PC-9 (cell line): ENCODE data around the gene HNRNPUL2. TPM values are rescaled to one million over a fixed set of nuclear protein-coding genes. Genes with fewer than 3 reads are reported as not detected.

Source experiments
- Bru-seq: library from RNA; stranded (reverse); fragments of 400-500 nt; gene quantifications from one replicate; lab custom pipeline; 2021; lab: Mats Ljungman, UMichigan
- BruChase-seq, 2 experiments: library from RNA; stranded (reverse); fragments of 400-500 nt; gene quantifications; one replicate each; lab custom pipeline; 2021; lab: Mats Ljungman, UMichigan
- BruUV-seq: library from RNA; stranded (reverse); fragments of 400-500 nt; replicated peaks from 2 replicates; lab custom pipeline; 2021; lab: Mats Ljungman, UMichigan
- CTCF ChIA-PET: fragments of 300-600 bp; sonication (Branson Sonifier 250); formaldehyde crosslinking; loops from one replicate; lab custom pipeline; 2022; ENCODE audit warnings: antibody characterized with exemption; lab: Charles Lee
- POLR2A ChIA-PET: fragments of 300-600 bp; sonication (Branson Sonifier 250); formaldehyde crosslinking; loops from one replicate; lab custom pipeline; 2022; ENCODE audit warnings: antibody characterized with exemption; ENCODE audit not compliant: unreplicated experiment; lab: Charles Lee
- DNase-seq, 2 experiments: peaks; one replicate each; pipeline versions ENCODE4 v3.0.0 to v3.0.0-alpha.2; 2015 to 2022; ENCODE audit warnings: mixed read lengths in 1 of 2
- H2AFZ ChIP-seq: fragments of 200-600 bp; sonication (generic); 2 replicates; pipeline ENCODE4 v1.8.1; 2017; ENCODE audit warnings: antibody characterized with exemption
- H3F3A ChIP-seq: fragments of 200-600 bp; sonication (generic); 2 replicates; pipeline ENCODE4 v1.8.1; 2017; ENCODE audit warnings: antibody characterized with exemption, mild to moderate bottlenecking, low read depth; ENCODE audit not compliant: insufficient read depth
- H3K27ac ChIP-seq: fragments of 200-600 bp; sonication (generic); 2 replicates; pipeline ENCODE4 v1.6.1; 2016; ENCODE audit warnings: mixed run types
- H3K27me3 ChIP-seq: fragments of 200-600 bp; sonication (generic); 2 replicates; pipeline ENCODE4 v1.6.1; 2016; ENCODE audit warnings: low read depth, mixed run types; ENCODE audit not compliant: insufficient read depth
- H3K36me3 ChIP-seq: fragments of 200-600 bp; sonication (generic); 2 replicates; pipeline ENCODE4 v1.6.1; 2016; ENCODE audit warnings: low read depth, mixed run types
- H3K4me1 ChIP-seq: fragments of 200-600 bp; sonication (generic); replicated peaks from 2 replicates; pipeline ENCODE4 v1.6.1; 2016; ENCODE audit warnings: mixed run types; ENCODE audit not compliant: insufficient read depth
- H3K4me2 ChIP-seq: fragments of 200-600 bp; sonication (generic); 2 replicates; pipeline ENCODE4 v1.6.1; 2017; ENCODE audit warnings: mixed run types
- H3K4me3 ChIP-seq: fragments of 200-600 bp; sonication (generic); 2 replicates; pipeline ENCODE4 v1.6.1; 2016; ENCODE audit warnings: mixed run types
- H3K79me2 ChIP-seq: fragments of 200-600 bp; sonication (generic); 2 replicates; pipeline ENCODE4 v1.6.1; 2017; ENCODE audit warnings: low read depth, mixed run types
- H3K9me2 ChIP-seq: fragments of 200-600 bp; sonication (generic); 2 replicates; pipeline ENCODE4 v1.8.1; 2017; ENCODE audit warnings: mild to moderate bottlenecking; ENCODE audit not compliant: insufficient read depth
- H3K9me3 ChIP-seq: fragments of 200-600 bp; sonication (generic); 2 replicates; pipeline ENCODE4 v1.8.1; 2016; ENCODE audit warnings: low read depth; ENCODE audit not compliant: insufficient read depth
- H4K20me1 ChIP-seq: fragments of 200-600 bp; sonication (generic); 2 replicates; pipeline ENCODE4 v1.8.1; 2017; ENCODE audit not compliant: insufficient read depth
- CTCF ChIP-seq: fragments of 200-600 bp; sonication (generic); conservative IDR thresholded peaks from 2 replicates; pipeline ENCODE4 v1.6.1; 2017; ENCODE audit warnings: mixed run types, antibody characterized with exemption, mild to moderate bottlenecking, moderate library complexity
- EZH2 ChIP-seq: fragments of 200-600 bp; sonication (generic); IDR thresholded peaks from 2 replicates; pipeline ENCODE4 v1.8.0; 2017; ENCODE audit warnings: antibody characterized with exemption, low read depth
- intact Hi-C: fragments of 100-400 bp; cut with micrococcal nuclease; formaldehyde crosslinking; loops from one replicate; pipeline ENCODE4 v1.10.0; 2022; ENCODE audit not compliant: unreplicated experiment
- long read RNA-seq: library from polyadenylated mRNA; stranded (forward); transcript quantifications from one replicate; pipeline ENCODE4 v2.0.0, GENCODE V29; 2022
- total RNA-seq: library from RNA; stranded (reverse); gene quantifications from 2 replicates; pipeline ENCODE4 v1.2.3, GENCODE V29; 2021

Gene HNRNPUL2
- 55.2 and 76.9 TPM in 2 replicates for total RNA-seq
- percentile 95 among the genes with signal in this experiment for Bru-seq, nascent RNA
- percentile 98 among the genes with signal in this experiment for BruChase-seq, experiment 1, labeled RNA remaining after a 2-hour chase
- percentile 98 among the genes with signal in this experiment for BruChase-seq, experiment 2, labeled RNA remaining after a 6-hour chase
- long read RNA-seq, partial matches to known transcripts = 0 of 19 reads
- long read RNA-seq, other reads (novel, unspliced or antisense) = 19 of 19 reads

DNA sequence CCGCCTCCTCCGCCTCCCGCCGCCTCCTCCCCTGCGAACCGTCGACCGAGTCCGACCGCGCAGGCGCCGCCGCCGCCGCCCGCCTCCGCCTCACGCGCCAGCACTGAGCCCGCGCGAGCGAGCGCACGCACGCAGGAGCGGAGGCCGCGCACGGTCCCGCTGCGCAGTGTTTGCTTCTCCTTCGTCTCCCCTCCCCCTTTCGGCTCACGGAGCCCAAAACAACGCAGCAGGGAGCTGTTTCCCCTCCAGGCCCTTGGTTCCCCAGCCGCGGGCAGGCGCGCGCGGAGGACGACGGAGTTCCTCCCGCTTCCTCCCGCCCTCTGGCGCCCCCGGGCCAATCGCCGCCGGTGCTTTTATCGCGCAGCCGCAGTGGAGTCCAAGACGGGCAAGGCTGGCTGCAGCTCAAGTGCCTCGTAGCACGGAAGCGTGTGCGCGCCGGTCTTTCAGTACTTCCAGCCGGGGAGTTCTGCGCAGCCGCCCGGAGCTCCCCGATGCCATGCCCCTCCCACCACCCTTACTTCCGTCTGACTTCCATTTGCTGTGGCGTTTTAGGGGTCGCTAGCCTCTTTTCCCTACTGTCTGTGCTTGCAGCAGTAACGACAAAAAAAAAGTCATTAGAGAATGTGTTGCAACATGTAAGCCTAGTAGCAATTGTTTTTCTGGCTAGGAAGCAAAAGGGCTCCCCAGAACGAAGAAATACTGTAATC is at the start of gene HNRNPUL2:
Gene HNRNPUL2 (minus strand): TSS at position 293 of the 707 bp plus-strand sequence. CDS start 301 bp downstream, outside the sequence.
- intact Hi-C loops = loop anchor here (2.0 to 5.0 kb wide), 7 partner anchors 55 to 155 kb away; partner anchors contain the start of genes EML3, LBHD1, ROM1 and SLC3A2
- peak within 1 kb of the TSS; percentile 97 for H3K4me2 ChIP-seq
- H3K27ac ChIP-seq = peak within 1 kb of the TSS; percentile 76
- ChIA-PET POLR2A (interaction anchor here (0.5 to 1.4 kb wide), 24 partner anchors 9 to 1590 kb away, joined by 3 to 50 read pairs (median 5); partner anchors contain the start of genes B3GAT3, C11orf98, CSKMT and GANAB), CTCF (interaction anchor here (0.6 to 1.5 kb wide), 4 partner anchors 26 to 332 kb away, joined by 3 to 9 read pairs (median 7); partner anchors contain the start of gene ZBTB3)
- peaks cover 84% of the 10 kb centered on the region for H3K79me2 ChIP-seq
- peak; percentile 98 to 99 for DNase-seq
- peaks cover 54% of the 10 kb centered on the region for H3F3A ChIP-seq
- H3K4me1 ChIP-seq = peaks cover 26% of the 10 kb centered on the region
- TF ChIP-seq CTCF (no peak), EZH2 (no peak)
- H3K36me3 ChIP-seq = peaks cover 32% of the 10 kb centered on the region
- no TSS peak for BruUV-seq
- H4K20me1 ChIP-seq = peaks cover 47% of the 10 kb centered on the region
- H3K9me3 ChIP-seq = no peaks in the 10 kb centered on the region
- H3K27me3 ChIP-seq = no peaks in the 10 kb centered on the region
- H3K4me3 ChIP-seq = peak within 1 kb of the TSS; percentile 84
- H3K9me2 ChIP-seq = no peaks in the 10 kb centered on the region
- H2AFZ ChIP-seq = peak within 1 kb of the TSS; percentile 93

GRCh38 chr11:62775646-62776045 is 48.4 kb upstream of the HNRNPUL2 start:
- ChIA-PET CTCF (interaction anchor here (1.4 kb wide), 1 partner anchor 11 kb away, joined by 18 read pairs; no protein-coding TSS in a partner anchor), POLR2A (no interaction called here)
- Histone ChIP-seq H3F3A (peaks cover 19% of the 10 kb centered on the region), H3K4me2 (no peak overlapping the region), H3K4me1 (peaks cover 11% of the 10 kb centered on the region), H3K79me2 (peaks cover 23% of the 10 kb centered on the region), H3K9me3 (no peaks in the 10 kb centered on the region), H4K20me1 (no peaks in the 10 kb centered on the region), H3K27me3 (no peaks in the 10 kb centered on the region), H3K27ac (no peak overlapping the region), H2AFZ (no peak overlapping the region), H3K9me2 (no peaks in the 10 kb centered on the region), H3K36me3 (0 out of 2 replicates have a peak, but pooled peaks cover 6% of the 10 kb centered on the region), H3K4me3 (no peak overlapping the region)
- DNase-seq = no peak
- BruUV-seq = no TSS peak
- intact Hi-C loops = no loop called here
- no peak for TF ChIP-seq CTCF
- no peak for TF ChIP-seq EZH2

- TF ChIP-seq EZH2 (no peak), CTCF (no peak)
- no peak for DNase-seq
- H3K4me3 ChIP-seq = no peak overlapping the region
- no peak overlapping the region for H3K4me2 ChIP-seq
- H3F3A ChIP-seq = peaks cover 31% of the 10 kb centered on the region
- H3K9me3 ChIP-seq = no peaks in the 10 kb centered on the region
- no peaks in the 10 kb centered on the region for H3K9me2 ChIP-seq
- H3K36me3 ChIP-seq = 0 out of 2 replicates have a peak, but pooled peaks cover 6% of the 10 kb centered on the region
- POLR2A ChIA-PET = no interaction called here
- H3K4me1 ChIP-seq = peaks cover 14% of the 10 kb centered on the region
- no TSS peak for BruUV-seq
- no peak overlapping the region for H2AFZ ChIP-seq
- no peak overlapping the region for H3K27ac ChIP-seq
- H4K20me1 ChIP-seq = no peaks in the 10 kb centered on the region
- CTCF ChIA-PET = interaction anchor here (0.6 to 1.4 kb wide), 2 partner anchors 12 to 1002 kb away, joined by 4 to 18 read pairs; no protein-coding TSS in a partner anchor
- H3K27me3 ChIP-seq = no peaks in the 10 kb centered on the region
- peaks cover 23% of the 10 kb centered on the region for H3K79me2 ChIP-seq
- intact Hi-C loops = no loop called here
These were observed 47.1 kb upstream of the HNRNPUL2 start for GRCh38 chr11:62774407-62774806.
